Activated CD8-positive, alpha-beta memory T cell treated with anti-CD3 and anti-CD28 coated beads for 1 hour (primary cell): Measurements from ENCODE around the gene PLB1.

ENCODE experiments used
- DNase-seq, 2 donors: peaks; one replicate each; pipeline ENCODE4 v3.0.0-alpha.2; 2020; ENCODE audit warnings: low read depth in 1 of 2; ENCODE audit errors: extremely low read depth in 1 of 2

Gene PLB1

DNA sequence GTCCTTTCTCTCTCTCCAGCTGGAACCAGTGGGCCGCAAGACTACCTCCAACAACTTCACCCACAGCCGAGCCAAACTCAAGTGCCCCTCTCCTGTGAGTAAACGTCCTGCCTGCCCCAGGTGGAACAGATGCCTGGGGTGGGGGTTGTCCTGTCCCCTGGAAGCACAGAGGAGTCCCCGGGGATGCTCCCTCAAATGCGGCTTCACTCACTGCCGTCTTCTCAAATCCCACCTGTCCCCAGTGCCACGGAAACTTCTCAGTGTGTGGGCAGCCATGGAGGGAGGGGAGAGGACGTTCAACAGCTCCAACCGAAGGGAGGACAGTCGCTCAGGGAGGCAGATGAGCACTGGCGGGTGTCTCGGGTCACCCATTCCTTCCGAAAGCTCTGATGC is 145.0 kb downstream of the PLB1 start:
- DNase-seq, result no peak

DNA sequence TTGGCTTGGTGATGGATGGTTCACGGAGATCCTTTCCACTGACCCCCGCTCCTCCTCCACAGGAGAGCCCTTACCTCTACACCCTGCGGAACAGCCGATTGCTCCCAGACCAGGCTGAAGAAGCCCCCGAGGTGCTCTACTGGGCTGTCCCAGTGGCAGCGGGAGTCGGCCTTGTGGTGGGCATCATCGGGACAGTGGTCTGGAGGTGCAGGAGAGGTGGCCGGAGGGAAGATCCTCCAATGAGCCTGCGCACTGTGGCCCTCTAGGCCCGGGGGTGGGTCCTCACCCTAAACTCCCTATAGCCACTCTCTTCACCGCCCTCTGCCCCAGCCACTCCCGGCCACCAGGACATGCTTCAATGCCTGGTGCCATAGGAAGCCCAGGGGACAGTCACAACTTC is 146.9 kb downstream of the PLB1 start:
- DNase-seq, result no peak

DNA sequence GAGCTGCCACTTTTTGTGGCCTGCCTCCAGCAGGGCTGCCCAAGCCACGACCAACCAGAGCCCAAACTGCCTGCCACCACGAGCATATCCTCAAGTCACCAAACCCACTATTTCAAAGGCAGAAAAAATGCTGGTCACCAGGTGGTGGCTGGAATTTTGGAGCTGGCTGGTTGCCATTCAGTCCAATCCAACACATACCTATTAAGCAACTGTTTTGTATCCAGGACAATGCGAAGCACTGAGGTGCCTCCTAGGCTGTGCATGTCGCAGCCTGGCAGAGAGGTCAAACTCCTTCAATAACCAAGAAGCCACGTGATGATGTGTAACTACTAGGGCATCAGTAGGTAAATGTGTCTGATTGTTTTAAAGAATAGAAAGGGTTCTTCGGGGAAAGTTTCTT is 147.5 kb downstream of the PLB1 start:
- no peak for DNase-seq

DNA sequence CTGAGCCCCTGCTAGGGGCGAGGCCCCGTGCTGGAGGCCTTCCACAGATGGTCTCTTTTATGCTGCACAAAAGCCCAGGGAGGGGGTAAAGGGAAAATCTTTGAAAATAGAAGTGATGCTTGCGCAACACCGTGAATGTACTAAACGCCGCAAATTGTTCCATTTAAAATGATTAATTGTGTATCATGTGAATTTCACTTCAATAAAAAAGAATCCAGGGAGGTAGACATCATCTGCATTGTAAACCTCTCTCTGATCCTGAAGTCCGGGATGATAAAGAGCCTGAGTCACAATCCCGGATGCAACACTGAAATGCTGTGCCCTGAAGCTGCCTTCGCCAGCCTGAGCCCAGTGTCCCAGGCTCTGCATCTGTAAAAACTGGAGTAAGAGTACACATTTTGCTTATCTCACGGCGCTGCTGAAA is 148.1 kb downstream of the PLB1 start:
- no peak for DNase-seq

DNA sequence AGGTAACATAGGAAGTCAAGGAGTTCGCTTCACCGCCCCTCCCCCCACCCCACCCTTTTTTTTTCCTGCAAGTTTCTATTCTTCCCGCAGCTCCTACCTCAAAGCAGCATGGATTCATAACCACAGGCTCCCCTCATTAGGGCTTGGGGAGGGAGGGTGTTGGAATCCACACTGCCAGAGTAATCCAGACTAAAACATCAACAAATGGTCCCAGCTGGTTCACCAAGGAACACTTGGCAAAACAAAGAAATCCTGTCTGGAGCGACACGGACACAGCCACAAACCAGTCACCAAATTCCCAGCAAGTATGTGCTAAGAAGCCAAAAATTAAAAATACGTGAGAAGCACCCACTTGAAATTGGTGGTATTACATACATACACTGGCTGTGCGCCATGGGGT is 148.9 kb downstream of the PLB1 start:
- no peak for DNase-seq

DNA sequence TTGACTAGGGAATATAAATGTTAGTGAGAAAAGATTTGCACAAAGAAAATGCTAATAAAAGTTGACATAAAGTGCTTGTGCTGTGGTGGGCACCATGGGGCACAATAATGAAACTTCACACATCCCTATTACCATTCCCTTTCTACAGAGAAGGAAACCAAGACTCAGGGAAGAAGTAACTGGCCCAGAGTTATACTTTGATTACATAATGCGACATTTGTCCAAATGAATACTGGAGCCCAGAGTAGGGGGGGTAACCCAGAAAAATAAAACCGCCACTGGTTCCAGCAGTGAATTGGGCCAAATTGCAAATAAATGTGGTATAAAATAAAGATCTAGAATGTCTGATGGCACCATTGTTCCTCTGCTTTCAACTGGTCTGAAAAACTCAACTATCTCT is 149.7 kb downstream of the PLB1 start:
- DNase-seq, result no peak

DNA sequence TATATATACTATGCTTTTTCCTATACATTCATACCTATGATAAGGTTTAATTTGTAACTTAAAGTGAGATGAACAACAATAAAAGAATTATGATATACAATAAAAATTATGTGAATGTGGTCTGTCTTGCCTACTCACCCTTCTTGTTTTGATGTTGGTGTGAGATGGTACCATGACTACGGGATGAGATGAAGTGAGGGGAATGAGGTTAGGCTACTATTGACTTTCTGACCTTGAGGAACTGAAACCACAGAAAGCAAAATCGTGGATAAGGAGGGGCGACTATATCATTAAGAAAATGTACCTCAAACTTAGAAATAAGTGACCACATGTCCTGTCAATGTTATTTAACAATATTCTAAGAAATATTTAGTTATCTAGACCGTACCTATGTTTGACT is 151.8 kb downstream of the PLB1 start:
- no peak for DNase-seq

DNA sequence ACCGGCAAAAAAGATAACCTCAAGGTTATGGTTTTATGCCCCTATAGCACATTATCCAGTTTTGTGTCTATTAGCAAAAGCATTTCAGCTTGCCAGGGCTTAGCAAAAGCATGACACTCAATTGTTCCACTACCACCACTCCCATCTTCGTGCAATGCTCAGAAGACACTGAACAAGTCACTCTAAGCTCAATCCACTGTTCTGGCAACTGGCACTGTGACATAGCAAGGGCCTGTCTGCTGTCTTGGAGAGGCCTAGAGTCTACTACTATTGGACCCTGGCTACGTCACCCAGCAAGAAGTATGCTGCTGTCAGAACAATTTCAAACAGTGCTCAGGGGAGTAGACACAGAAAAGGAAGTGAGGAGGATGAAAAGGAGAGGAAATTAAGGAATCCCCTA is 152.3 kb downstream of the PLB1 start:
- no peak for DNase-seq

DNA sequence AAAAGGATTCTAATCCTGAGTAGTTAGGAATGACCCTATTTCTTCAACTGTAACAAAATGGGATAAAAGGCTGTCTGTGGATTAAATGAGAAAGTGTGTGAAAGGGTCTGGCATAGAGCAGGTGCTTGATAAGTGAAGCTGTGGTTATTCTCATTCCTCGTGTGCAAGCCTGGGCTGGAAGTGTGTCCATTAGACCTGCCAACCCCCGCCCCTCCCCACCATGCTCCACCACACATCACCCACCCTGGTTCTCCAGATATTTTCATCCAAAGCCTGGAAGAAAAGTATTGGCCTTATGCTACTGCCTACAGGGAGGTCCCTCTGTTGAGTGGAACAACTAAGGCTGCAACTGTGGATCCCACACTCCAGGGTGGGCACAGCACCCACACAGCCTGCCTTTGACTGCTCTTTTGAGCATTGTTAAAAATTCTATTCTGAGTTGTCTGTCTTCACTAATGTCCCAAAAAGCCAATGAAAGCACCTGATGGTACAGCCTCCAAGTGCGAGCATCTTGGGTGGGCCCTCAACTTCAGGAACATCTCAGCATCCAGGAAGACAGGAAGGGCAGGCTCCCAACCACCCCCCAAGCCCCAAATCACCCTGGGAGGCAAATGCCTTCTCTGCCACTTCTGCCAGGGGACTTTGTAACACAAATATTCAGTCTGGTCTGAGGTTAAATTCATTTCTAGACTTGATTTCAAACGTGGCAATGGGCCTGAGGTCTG is 153.0 kb downstream of the PLB1 start:
- no peak for DNase-seq

DNA sequence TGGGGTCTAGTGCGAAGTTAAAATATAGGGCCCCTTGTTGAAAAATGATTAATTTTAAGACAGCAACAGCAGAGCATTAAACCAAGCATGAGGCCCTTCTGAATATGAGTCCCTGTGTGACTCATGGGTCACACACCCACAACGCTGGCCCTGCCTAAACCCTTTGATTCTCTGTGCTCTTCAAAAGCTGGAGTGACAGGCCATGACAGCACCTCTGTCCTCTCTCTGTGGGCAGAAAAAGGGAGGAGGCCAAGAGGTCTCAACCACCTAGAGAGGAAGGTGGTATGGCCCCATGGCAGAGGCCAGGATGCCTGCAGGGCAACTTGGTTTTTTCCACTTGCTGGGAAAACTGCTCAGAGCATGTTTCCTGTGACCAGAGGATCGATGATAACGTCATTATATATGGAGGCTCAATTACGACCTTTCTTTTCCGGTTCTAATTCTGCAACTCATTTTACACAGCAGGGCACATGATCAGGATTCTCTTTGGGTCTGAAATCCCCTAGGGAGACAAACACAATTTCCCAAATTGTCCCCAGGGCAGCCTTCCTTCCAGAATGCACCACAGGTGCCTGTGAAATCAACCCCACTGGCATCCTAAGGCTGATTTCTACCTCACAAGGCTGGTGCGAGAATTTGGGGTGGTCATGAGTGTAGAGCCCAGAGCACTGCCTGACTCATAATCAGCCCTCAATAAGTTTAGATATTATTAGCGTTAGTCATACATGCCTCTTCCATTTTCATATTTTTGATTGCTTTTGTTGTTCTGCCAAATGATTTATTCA is 153.8 kb downstream of the PLB1 start:
- DNase-seq, result no peak

DNA sequence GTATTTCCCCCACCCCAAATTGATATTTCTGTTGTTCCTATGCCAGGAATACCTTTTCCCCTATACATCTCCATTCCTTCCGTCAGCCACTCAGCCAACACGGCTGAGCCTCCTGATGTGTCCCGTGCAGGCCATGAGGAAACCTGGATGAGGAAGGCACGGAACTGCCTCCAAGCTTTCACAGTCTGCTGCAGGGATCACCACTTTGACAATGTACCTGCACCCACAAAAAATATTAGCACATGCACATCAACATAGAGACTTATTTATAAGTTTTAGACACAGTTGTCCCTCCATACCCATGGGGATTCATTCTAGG is 154.4 kb downstream of the PLB1 start:
- DNase-seq, result no peak

DNA sequence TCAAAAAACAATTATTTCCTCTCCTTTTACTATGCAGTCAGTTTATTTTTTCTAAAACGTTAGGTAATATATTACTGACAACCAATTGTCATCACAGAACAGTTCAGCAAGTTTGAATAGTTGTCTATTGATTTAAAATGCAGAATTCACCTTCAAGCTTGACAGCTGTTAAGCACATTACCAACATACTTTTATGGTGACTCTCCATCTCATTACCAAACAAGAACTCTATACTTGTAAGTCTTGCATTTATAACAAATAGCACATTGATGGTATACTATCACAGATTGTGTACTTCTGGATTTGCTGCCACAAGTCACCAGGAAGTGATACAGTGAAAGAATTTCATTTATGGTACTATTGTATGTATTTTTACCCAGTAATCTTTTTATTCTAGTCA is 156.4 kb downstream of the PLB1 start:
- no peak for DNase-seq

DNA sequence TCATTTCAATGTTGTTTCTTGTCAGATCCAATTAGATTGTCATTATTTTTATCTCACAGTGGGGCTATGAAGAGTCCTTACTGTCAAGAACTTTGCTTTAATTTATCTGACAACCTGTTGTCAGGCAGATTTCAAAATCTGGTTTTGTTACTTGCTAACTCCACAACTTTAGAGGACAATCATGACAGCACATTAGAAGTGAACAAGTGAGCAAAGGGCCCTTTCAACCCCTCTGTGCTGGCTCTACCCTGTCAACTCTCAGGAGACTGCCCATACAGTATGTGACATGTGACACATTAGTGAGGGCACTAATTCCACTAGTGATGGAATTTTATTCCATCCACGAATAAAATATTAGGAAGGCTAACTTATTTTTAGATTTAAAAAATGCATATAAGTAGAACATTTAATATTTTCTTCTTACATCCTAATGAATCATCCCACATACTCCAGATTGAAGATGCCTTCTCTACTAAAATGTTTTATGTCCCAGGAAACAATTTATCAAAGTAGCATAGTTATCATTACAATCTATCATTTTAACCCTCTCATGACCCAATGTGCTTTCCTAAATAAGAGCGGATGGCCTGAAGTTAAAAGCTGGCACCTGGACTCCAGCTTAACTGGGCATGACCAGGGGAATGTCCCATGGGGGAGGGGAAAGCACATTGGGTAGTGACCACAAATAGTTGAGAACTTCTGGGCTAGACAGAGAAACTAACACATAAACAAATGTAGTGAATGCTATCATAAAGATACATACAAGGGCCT is 158.2 kb downstream of the PLB1 start:
- no peak for DNase-seq

DNA sequence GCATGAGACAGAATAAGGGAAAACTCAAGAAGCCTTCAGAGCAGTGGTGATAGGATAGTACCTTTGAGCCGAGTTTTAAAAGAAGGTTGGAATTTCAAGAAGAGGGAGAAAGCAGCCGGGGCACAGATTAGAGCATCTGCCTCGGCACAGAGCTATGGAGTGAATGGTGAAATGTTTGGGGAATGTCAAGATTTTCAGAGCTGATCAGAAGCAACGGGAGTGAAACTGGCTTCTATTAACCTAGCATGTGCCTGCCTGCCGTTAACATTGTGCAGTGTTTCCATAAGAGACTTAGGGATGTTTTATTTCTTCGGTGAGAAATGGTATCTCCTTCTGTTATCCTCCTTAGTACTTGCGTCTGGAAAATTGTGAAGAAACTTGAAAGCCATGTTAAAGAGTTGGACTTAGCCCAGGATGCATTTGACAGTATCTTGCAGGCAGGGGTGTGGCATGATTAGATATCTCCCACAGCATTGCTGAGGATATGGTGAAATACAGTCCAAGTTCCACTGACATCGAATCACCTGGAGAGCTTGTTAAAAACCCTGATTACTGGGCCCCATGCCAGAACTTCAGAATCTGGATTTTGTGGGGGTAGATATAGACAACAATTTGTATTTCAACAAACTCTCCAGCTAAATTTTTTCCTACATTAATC is 158.9 kb downstream of the PLB1 start:
- DNase-seq, result no peak

DNA sequence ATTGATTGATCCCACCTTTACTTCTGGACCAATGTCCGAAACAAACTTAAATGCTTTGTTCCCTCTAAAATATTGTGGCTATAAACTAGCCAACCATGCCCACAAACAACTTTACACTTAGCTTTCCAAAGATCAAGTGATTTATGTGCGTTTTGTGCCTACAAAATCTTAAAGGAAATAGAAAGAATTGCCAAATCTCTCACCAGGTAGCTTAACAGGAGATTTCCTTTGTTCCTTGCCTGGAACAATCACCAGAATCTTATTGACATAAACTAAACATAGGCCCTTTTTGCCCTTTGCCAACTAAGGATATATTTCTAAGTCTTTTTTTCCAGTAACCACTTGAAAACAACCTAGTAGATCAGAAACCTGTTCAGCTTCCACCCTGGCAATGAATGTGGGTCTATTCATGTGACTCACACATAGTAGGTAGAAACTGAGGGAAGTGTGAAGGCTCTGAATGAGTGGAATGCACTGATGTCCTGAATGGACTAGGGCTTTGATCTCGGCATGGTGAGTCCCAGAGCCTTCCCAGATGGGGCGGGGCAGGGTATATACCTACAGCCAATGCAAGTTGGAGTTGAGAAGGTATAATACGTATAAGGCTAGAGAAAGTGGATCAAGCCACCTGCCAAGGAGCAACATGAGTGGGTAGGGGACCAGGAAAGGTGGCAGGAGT is 161.2 kb downstream of the PLB1 start:
- no peak for DNase-seq

DNA sequence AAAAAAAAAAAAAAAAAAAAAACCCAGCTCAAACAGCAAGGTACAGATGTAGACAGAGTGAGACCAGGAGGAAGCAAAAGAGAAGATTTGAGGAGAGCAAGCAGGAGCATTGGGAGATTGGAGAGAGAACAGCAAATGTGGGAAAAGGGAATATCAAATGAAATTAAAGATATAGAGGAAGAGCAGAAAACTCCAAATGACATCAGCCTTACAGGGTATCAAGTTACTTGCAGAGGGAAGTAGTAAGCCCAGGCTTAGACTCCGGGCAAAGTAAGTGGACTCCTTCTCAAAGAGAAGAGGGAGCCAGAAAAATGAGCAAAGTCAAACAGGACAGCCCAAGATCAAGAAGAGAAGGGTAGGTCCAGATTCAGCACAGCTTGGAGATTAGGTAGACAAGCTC is 162.5 kb downstream of the PLB1 start:
- DNase-seq, result no peak

DNA sequence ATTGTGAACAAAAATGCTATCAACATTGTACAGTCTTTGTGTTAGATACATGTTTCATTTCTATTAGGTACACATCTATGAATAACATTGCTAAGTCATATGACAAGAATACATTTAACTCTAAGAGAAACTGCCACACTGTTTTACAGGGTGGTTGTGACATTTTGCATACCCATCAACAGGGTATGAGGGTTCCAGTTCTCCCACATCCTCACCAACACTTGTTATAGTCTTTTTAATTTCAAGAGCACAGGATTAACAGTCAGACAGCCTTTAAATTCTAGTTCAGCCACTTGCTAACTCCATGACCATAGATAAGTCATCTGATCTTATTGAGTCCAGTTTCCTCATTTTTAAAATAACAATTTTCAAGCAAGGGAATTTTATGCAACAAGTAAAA is 163.3 kb downstream of the PLB1 start:
- DNase-seq, result no peak

DNA sequence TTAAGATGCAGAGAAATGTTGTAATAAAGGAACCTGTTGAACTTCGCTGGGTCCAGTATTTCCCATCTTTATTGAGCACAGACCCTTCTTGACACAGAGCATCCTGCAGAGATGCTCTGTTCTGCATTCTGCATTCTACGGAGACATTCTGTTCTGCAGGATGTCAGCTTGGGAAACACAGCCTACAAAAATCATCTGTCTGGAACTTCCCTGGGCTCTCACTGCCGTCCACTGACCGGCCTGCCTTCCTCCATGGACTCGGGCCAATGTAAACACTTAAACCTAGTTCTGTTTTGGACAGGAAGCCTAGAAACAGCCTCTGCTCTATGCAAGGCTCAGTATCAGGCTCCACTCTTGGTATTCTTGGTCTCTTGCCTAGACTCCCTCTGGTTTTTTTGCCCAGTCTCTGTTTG is 165.7 kb downstream of the PLB1 start:
- DNase-seq, result no peak

DNA sequence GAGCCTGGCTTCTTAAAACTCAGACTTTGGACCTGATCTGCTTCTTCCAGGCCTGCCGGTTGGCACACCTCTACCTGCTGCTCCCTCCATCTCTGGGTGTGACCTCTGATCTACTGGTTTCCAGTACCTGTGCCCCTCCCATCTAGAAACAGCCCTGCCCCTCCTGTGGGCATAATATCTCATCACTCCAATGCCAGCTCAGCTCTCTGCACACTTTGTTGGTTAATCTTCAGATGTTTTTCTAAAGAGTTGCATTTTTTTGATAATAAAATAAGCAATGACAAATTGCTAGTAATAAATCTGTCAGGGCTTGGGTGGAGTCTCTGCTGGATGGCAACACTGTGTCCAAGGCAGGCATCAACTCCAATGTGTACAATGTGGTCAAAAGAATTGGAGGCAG is 166.2 kb downstream of the PLB1 start:
- no peak for DNase-seq

DNA sequence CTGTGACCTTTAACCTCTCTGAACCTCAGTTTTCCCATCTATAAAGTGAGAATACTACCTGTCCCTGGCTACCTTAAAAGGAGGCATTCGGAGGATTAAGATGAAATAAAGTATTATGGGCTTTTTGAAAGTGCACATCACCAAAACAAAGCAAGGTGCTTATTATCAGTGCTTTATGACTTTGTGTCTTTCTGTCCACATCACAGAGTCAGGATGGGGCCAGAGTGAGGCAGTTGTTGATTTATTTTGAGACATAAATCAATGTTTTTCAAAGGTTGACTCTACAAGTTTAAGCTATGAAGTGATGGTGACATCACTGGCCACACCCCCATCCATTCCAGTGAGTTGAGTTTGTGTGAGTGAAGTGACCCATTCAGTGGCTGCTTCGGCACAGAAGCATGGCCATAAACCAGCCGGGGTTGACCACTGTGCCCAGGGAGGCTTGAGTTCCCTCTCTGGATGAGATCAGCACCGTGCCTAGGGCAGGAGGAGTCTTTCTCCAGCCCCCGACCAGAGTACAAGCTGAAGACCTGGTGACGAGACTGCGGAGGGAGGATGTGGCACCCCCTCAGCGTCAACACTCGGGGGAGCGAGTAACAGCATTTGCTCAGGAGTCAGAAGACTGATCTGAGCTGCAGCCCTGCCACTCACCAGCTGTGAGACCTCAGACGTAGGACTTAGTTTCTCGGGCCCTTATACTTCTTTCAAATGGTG is 166.8 kb downstream of the PLB1 start:
- no peak for DNase-seq
